Measurements from ENCODE around the gene LIN28B.

The LIN28B gene

DNA sequence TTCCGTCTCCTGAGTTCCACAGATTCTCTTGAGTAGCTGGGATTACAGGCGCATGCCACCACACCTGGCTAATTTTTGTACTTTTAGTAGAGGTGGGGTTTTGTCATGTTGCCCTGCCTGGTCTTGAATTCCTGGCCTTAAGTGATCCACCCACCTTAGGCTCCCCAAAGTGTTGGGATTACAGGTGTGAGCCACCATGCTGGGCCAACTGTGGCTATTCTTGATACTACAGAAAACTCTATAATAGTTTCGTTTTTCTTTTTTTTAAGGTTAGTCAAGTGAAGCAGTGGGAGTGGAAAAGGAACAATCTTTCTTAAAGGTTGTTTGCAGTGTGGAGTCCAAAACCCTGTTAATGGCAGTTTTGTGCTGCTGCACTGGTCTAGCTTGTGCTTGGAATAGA lies 138.2 kb downstream of the LIN28B start:
- TF ChIP-seq, protein P1, sequence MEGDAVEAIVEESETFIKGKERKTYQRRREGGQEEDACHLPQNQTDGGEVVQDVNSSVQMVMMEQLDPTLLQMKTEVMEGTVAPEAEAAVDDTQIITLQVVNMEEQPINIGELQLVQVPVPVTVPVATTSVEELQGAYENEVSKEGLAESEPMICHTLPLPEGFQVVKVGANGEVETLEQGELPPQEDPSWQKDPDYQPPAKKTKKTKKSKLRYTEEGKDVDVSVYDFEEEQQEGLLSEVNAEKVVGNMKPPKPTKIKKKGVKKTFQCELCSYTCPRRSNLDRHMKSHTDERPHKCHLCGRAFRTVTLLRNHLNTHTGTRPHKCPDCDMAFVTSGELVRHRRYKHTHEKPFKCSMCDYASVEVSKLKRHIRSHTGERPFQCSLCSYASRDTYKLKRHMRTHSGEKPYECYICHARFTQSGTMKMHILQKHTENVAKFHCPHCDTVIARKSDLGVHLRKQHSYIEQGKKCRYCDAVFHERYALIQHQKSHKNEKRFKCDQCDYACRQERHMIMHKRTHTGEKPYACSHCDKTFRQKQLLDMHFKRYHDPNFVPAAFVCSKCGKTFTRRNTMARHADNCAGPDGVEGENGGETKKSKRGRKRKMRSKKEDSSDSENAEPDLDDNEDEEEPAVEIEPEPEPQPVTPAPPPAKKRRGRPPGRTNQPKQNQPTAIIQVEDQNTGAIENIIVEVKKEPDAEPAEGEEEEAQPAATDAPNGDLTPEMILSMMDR (IDR thresholded peaks at IDR 0.05; ENCODE audit: low read depth, low read length): no peak
- Histone ChIP-seq H3K27me3 (no peaks in the 10 kb centered on the region), H3K4me3 (ENCODE audit: low read depth, low read length) (no peak overlapping the region), H3K36me3 (no peaks in the 10 kb centered on the region), H3K4me1 (no peaks in the 10 kb centered on the region), H3K9me3 (no peaks in the 10 kb centered on the region)
- no peak for DNase-seq

DNA sequence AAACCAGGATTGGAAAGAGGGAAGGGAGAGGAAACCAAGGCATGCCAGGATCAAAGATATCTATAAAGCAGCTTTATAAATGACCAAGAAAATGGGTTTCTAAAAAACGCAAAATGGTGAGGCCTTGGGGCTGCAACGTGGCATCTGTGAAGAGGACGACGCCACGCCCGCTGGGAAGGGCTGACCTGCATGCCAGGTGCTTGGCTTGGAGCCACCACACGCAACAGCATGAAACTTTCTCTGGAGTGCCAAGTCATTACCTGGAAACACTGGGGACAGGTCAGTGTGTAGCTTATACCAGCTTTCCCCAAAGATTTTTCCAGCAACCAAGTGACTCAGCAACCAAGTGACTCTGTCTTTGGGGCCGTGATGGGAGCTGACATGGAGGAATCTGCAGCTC lies 140.4 kb downstream of the LIN28B start:
- no peaks in the 10 kb centered on the region for H3K36me3 ChIP-seq
- no peak overlapping the region for H3K4me3 ChIP-seq (ENCODE audit: low read depth, low read length)
- TF ChIP-seq, protein P1 (IDR thresholded peaks at IDR 0.05; ENCODE audit: low read depth, low read length): no peak
- H3K27me3 ChIP-seq: no peaks in the 10 kb centered on the region
- no peak for DNase-seq
- no peaks in the 10 kb centered on the region for H3K4me1 ChIP-seq
- H3K9me3 ChIP-seq: no peaks in the 10 kb centered on the region

GRCh38 chr6:105099371-105099770 lies 142.5 kb downstream of the LIN28B start:
- H3K4me1 ChIP-seq: no peaks in the 10 kb centered on the region
- H3K9me3 ChIP-seq: no peaks in the 10 kb centered on the region
- DNase-seq: no peak
- no peak overlapping the region for H3K4me3 ChIP-seq (ENCODE audit: low read depth, low read length)
- no peaks in the 10 kb centered on the region for H3K27me3 ChIP-seq
- TF ChIP-seq, protein P1 (IDR thresholded peaks at IDR 0.05; ENCODE audit: low read depth, low read length): no peak
- H3K36me3 ChIP-seq: no peaks in the 10 kb centered on the region

DNA sequence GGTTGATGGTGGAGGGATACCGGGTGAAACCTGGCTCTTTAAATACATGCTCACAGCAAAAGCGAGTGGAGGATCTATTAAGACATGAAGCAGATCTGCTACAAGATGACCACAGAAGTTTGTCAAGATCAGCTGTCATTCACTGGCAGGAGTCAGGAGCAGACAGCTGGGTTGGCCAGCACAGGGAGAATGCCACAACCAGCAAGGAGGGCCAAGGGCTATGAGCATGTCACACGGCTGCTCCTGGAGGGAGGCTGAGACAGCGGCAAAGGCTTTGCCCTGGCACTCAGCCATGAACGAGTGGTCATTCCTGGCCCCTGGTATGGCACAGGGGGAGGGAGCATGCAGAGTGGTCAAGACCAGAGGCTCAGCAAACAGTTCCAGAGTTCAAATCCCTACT lies 145.3 kb downstream of the LIN28B start:
- DNase-seq: no peak
- TF ChIP-seq, protein P1 (IDR thresholded peaks at IDR 0.05; ENCODE audit: low read depth, low read length): no peak
- Histone ChIP-seq H3K4me3 (ENCODE audit: low read depth, low read length) (no peak overlapping the region), H3K36me3 (no peaks in the 10 kb centered on the region; the same call in 1 of the 2 replicates), H3K4me1 (no peaks in the 10 kb centered on the region; the same call in 1 of the 2 replicates), H3K9me3 (no peaks in the 10 kb centered on the region), H3K27me3 (no peaks in the 10 kb centered on the region)

DNA sequence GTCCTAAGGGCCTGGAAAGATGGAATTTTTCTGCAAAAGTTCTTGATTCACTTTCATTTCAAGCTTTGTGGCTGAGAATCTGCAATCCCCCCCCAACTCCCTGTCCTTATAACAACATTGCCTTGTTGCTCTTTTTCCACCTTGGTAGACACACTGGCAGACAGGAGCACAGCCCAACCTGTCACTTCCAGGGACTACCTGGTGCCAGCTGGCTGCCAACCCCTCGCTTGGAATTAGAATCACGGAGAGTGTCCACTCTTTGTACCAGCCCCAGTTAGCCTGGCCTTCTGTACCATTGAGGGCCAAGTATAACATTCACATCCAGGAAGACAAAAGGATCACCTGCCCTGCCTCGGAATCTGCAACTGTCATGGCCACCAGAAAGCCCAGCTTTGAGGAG lies 148.2 kb downstream of the LIN28B start:
- TF ChIP-seq, protein P1 (IDR thresholded peaks at IDR 0.05; ENCODE audit: low read depth, low read length): no peak
- no peaks in the 10 kb centered on the region for H3K27me3 ChIP-seq
- no peaks in the 10 kb centered on the region for H3K9me3 ChIP-seq
- DNase-seq: no peak
- H3K4me3 ChIP-seq (ENCODE audit: low read depth, low read length): no peak overlapping the region
- no peaks in the 10 kb centered on the region; the same call in 1 of the 2 replicates for H3K36me3 ChIP-seq
- H3K4me1 ChIP-seq: no peaks in the 10 kb centered on the region; the same call in 1 of the 2 replicates

DNA sequence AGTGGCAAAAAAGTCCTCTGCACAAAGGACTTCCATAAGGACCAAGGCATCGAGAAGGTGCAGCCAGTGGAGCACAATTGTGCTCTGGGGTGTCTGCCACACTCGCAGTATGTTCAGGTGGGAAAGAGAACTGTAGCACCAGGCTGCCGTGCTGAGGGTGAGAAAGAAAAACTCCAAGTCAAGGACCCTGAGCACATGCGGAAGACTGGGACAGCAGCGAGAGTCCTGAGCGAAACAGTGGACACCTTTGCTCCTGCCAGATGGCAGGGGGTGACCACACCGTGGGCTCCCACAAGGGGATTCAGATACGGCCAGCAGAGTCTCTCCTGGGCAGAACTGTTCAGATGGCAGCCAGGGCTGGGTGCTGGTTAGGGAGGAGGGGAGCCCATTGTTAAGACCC lies 149.4 kb downstream of the LIN28B start:
- TF ChIP-seq, protein P1 (IDR thresholded peaks at IDR 0.05; ENCODE audit: low read depth, low read length): no peak
- Histone ChIP-seq H3K27me3 (no peaks in the 10 kb centered on the region), H3K36me3 (no peaks in the 10 kb centered on the region; the same call in 1 of the 2 replicates), H3K4me3 (ENCODE audit: low read depth, low read length) (no peak overlapping the region), H3K9me3 (no peaks in the 10 kb centered on the region), H3K4me1 (no peaks in the 10 kb centered on the region; the same call in 1 of the 2 replicates)
- no peak for DNase-seq

All from BE2C (cell line).